ENCODE measurements around the gene BTF3L4.
"Not testable (repeated sequence)": the region's sequence is repeated elsewhere in the genome, so short reads cannot be mapped to it uniquely, and the experiment has no call there.

BTF3L4 gene

GRCh38 chr1:52055866-52056162, 281 bp upstream of the BTF3L4 start:
- DNase-seq, result no peak

GRCh38 chr1:52056937-52057231, 789 bp downstream of the BTF3L4 start:
- DNase-seq, result no peak

GRCh38 chr1:52057255-52057654, 1.2 kb downstream of the BTF3L4 start:
- DNase-seq, result no peak

- no peak for DNase-seq
Measured at GRCh38 chr1:52057876-52058415, 1.9 kb downstream of the BTF3L4 start.

- DNase-seq, result no peak
Measured at GRCh38 chr1:52059321-52059720, 3.2 kb downstream of the BTF3L4 start.

- DNase-seq, result no peak
Measured at GRCh38 chr1:52059888-52060287, 3.8 kb downstream of the BTF3L4 start.

- no peak for DNase-seq
Measured at GRCh38 chr1:52060822-52061221, 4.7 kb downstream of the BTF3L4 start.

GRCh38 chr1:52063192-52063591, 7.1 kb downstream of the BTF3L4 start:
- DNase-seq, result no peak

- DNase-seq, result no peak
Measured at GRCh38 chr1:52070704-52071103, 14.6 kb downstream of the BTF3L4 start.

GRCh38 chr1:52072291-52072690, 16.2 kb downstream of the BTF3L4 start:
- DNase-seq, result no peak

- not testable (repeated sequence) for DNase-seq
Measured at GRCh38 chr1:52077277-52077676, 21.2 kb downstream of the BTF3L4 start.

- DNase-seq, result no peak
Measured at GRCh38 chr1:52080014-52080415, 23.9 kb downstream of the BTF3L4 start.

- DNase-seq, result not testable (repeated sequence)
Measured at GRCh38 chr1:52087892-52088291, 31.8 kb downstream of the BTF3L4 start.

- not testable (repeated sequence) for DNase-seq
Measured at GRCh38 chr1:52094300-52094699, 38.2 kb downstream of the BTF3L4 start.

- DNase-seq, result no peak
Measured at GRCh38 chr1:52096216-52096615, 40.1 kb downstream of the BTF3L4 start.

GRCh38 chr1:52098139-52098871, 42.2 kb downstream of the BTF3L4 start:
- no peak for DNase-seq

GRCh38 chr1:52102336-52103013, 46.4 kb downstream of the BTF3L4 start:
- DNase-seq, result no peak

- DNase-seq, result no peak
Measured at GRCh38 chr1:52111492-52111891, 55.4 kb downstream of the BTF3L4 start.

- DNase-seq, result no peak
Measured at GRCh38 chr1:52112489-52112888, 56.4 kb downstream of the BTF3L4 start.

GRCh38 chr1:52119301-52120079, 63.4 kb downstream of the BTF3L4 start:
- DNase-seq, result no peak

- no peak for DNase-seq
Measured at GRCh38 chr1:52122384-52122783, 66.3 kb downstream of the BTF3L4 start.

GRCh38 chr1:52123622-52124021, 67.5 kb downstream of the BTF3L4 start:
- no peak for DNase-seq

GRCh38 chr1:52125736-52126359, 69.8 kb downstream of the BTF3L4 start:
- no peak for DNase-seq

Measured in SHP77 treated with DMSO at 0.1 percent for 48 hours (cell line).